AG10803 (cell line): Measurements from ENCODE around the gene SEMA6B.

Experiments
- DNase-seq: peaks from one replicate; pipeline ENCODE4 v3.0.0; 2010; ENCODE audit warnings: low read depth
- H3K4me3 ChIP-seq: 2 replicates; pipeline ENCODE4 v1.5.1; 2011; ENCODE audit warnings: mild to moderate bottlenecking, low read length, control low read depth
- TF ChIP-seq, protein P1 (sequence below): conservative IDR thresholded peaks from 2 replicates; pipeline ENCODE4 v1.5.1; 2011; ENCODE audit warnings: mild to moderate bottlenecking, low read length, control low read depth, inconsistent platforms

The SEMA6B gene

DNA sequence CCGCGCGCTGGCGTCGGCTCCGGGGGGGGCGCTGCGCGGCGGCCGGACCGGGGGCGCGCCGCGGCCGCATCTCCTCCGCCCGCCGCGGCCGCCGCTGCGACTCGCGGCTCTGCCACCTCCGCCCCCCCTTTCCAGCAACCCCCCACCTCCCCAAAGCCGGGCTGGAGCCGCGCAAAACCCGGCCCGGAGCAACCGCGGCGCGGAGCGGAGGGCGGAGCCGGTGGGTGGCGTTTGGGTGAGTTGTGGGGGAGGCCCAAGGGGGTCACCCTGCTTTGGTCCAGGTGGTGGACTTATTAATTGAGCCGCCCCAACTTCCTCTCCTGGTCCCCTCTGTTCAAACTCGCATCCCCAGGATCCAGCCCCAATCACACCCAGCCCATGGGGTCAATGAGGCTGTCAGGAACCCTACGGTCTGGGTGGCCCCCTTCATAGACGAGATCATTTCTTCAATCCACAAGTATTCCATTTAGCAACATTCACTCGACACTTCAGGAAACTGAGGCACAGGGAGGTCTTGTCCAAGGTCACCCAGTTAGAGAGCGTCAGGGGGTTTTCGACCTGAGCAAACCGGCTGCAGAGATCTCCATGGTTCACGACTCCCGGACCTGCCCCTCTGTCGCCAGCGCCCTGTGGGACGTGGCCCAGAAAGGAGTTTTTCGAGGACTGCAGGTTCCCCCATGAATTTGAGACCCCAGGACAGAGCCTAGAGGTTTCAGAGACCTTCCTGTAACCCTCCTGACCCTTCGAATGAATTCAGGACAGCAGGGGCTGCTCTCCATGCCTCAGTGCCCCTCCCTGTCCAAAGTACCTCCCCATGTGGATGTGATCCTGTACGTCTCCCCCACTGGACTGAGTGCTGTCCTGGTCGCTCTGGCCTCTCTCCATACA lies 22.4 kb upstream of the SEMA6B start:
- TF ChIP-seq, protein P1, sequence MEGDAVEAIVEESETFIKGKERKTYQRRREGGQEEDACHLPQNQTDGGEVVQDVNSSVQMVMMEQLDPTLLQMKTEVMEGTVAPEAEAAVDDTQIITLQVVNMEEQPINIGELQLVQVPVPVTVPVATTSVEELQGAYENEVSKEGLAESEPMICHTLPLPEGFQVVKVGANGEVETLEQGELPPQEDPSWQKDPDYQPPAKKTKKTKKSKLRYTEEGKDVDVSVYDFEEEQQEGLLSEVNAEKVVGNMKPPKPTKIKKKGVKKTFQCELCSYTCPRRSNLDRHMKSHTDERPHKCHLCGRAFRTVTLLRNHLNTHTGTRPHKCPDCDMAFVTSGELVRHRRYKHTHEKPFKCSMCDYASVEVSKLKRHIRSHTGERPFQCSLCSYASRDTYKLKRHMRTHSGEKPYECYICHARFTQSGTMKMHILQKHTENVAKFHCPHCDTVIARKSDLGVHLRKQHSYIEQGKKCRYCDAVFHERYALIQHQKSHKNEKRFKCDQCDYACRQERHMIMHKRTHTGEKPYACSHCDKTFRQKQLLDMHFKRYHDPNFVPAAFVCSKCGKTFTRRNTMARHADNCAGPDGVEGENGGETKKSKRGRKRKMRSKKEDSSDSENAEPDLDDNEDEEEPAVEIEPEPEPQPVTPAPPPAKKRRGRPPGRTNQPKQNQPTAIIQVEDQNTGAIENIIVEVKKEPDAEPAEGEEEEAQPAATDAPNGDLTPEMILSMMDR = no peak
- no peak for DNase-seq
- no peak overlapping the region for H3K4me3 ChIP-seq

DNA sequence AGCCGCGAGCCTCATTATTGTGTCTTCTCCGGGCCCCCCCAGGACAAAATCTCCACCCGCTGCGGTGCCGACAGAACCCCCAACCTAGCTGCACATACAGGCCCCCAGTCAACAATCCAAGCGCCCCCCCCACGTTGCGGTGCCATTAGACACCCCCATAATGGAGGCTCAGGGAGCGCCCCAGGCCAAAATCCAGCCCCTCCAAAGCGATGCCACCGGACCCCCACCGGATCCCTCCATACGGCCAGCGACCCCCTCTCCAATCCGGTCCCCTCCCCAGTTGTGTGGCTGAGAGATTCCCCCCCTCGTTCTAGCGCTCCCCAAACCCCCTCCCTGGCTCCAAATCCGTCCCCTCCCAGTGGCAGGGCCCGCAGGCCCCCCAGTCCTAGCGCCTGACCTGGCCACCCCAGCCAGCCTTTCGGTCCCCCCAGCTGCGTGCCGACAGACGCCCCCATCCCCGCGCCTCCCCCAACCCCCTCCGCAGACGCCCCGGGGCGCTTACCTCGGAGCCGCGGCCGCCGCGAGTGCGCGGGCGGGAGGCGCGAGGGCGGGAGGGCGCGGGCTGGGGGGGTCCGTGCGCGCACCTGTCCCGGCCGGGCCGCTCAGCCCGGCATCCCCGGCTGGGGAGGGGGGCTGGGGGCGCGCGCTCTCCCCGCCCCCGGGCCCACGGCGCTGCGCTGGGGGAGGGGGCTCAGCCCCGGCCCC lies 21.6 kb upstream of the SEMA6B start:
- TF ChIP-seq, protein P1 = no peak
- no peak overlapping the region for H3K4me3 ChIP-seq
- no peak for DNase-seq

DNA sequence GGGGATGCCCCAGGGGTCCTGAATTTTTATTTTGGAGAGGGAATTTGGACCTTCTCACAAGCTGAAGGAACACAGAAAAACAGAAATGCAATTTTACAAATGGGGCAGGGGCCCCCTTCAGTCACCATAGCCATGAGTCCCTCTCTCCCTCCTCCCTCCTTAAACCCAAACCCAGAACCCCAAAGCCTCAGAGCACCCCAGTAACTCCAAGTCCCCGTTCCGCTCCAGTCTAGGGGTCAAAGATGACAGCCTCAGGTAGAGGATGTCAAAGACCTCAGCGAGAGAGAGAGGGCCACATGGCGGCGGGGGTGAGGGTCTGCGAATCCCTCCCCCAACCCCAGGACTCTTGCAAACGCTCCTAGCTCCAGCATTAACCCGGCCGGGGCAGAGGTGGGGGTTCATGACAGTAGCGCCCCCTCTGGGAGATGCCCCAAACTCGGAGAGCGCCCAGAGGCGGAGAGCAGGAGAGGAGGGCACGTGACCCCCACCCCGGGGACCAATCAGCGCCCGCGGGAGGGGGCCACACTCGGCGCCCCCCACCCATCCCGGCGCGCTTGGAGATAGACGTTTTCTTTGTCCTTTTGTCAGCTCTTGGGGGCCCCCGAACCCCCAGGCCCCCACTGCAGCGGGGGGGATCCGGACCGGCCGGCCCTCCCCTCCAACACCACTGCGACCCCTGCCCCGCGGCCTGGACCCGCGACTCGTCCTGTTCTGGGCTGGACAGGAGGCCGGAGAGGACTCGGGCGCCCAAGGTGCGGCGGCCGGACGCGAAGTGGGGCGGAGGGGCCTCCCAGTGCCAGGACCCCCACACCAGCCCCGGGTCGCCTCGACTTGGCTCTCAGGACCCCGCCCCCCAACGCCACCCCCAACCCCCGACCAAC lies 20.8 kb upstream of the SEMA6B start:
- TF ChIP-seq, protein P1 = no peak; the same call in 1 of the 2 replicates
- no peak for DNase-seq
- H3K4me3 ChIP-seq = no peak overlapping the region

DNA sequence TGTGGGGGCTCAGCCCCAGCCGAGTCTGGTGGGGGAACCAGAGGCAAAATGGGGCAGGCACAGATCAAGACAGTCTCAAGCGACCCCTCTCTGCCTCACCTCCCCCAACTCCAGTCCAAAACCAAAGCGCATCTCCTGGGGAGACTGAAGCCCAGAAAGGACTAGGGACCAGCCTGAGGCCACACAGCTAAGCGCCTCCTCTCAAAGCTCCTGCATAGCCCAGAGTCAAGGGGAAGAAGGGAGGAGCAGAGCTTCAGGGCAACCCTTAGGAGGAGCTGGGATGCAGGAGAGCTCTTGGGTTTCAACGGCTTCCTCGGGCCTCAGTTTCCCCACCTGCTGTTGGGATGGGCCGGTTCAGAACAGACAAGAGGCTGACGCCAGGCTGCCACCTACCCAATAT lies 19.9 kb upstream of the SEMA6B start:
- DNase-seq = no peak
- no peak overlapping the region for H3K4me3 ChIP-seq
- TF ChIP-seq, protein P1 = no peak

DNA sequence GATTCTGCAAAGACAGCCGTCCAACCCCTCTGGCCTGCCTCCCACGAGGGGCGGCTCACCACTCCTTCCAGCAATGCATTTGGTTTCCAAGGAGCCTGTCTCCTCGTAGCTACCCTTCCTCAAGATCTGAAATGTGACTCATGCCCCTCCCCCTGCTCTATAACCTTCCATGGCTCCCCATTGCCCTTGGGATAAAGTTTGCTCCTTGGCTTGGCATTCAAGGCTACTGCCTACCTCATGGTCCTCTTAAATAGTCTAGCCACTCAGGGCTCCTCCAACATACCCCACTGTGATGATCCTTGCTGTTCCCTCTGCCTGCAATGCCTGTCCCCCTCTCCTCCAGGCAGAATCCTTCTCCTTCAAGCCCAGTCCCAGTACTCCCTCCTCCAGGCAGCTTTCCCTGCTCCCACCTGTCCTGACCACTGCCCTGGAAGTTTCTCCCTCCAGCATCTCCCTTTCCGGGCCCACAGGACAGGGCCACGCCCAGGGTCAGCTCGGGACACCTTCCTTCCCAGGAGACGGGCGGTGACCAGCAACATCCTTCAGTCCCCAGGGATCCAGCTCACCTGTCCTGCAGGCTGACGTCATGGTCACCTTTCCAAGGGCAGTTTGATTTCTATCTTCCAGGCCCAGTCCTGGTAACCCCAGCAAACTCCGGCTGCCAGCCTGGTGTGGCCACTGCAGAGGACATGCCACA lies 19.2 kb upstream of the SEMA6B start:
- DNase-seq = no peak
- H3K4me3 ChIP-seq = no peak overlapping the region
- TF ChIP-seq, protein P1 = no peak

DNA sequence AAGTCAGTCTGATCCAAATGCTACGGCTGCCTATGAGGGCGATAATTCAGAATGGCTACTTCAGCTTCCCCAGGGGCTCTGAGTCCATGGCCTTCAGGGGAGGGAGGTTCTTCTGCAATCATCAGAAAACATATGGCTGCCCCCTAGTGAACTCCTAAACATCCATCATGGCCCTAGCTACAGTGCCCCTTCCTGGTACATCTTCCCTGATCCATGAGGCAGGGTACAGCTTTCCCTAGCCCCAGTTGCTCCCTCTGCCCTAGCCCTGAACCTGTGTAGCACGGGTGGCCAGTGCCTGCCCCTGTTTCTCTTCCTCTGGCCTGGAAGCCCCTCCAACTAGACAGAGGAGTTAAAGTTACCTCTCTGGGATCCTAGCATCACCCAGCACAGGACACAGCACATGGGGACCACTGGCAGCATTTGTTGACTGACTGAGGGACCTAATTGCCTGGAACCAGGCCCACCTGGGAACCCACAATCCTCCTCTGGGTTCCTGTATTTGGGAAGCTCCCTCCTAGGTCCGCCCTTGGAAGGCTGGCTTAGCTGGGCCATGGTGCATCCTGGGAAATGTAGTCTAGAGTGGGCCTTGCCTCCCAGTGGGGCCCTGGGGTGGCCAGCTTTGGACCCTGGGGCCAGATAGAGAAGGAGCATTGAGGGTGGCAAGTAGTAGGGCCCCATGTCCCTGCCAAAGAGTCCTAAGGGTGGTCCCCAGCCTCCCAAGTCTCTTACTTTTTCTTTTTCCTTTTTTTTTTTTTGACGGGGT lies 17.7 kb upstream of the SEMA6B start:
- H3K4me3 ChIP-seq = no peak overlapping the region
- DNase-seq = peak; percentile 23
- TF ChIP-seq, protein P1 = no peak
